Common myeloid progenitor, CD34-positive (primary cell): ENCODE measurements around the gene PARS2.

Source experiments
- CTCF ChIA-PET: fragments of 350-600 bp; sonication (Branson Sonifier 250); formaldehyde crosslinking; loops from one replicate; lab custom pipeline; 2021; ENCODE audit warnings: antibody characterized with exemption; lab: Charles Lee
- POLR2A ChIA-PET: fragments of 350-600 bp; sonication (Branson Sonifier 250); formaldehyde crosslinking; loops from one replicate; lab custom pipeline; 2021; ENCODE audit warnings: antibody characterized with exemption; lab: Charles Lee
- DNase-seq, 3 donors: peaks; one replicate each; pipeline versions ENCODE4 v3.0.0 to v3.0.0-alpha.2; 2013
- H3K27ac ChIP-seq, 2 experiments: 1 replicate in 1 of 2; 2 replicates in 1 of 2; pipeline ENCODE4 v1.7.0; 2013; ENCODE audit warnings: inconsistent platforms in 2 of 2, low read length in 2 of 2, mild to moderate bottlenecking in 2 of 2, low read depth in 1 of 2, moderate library complexity in 1 of 2; ENCODE audit not compliant: severe bottlenecking in 2 of 2, insufficient read depth in 1 of 2, poor library complexity in 1 of 2
- H3K27me3 ChIP-seq, 5 experiments: replicated peaks in 2 of 5; 1 replicate in 3 of 5; 2 replicates in 2 of 5; pipeline versions ENCODE4 v1.6.1 to v1.7.0; 2013; ENCODE audit warnings: low read length in 4 of 5, mild to moderate bottlenecking in 2 of 5, moderate library complexity in 2 of 5, inconsistent platforms in 1 of 5; ENCODE audit not compliant: insufficient read depth in 5 of 5, control insufficient read depth in 4 of 5
- H3K36me3 ChIP-seq, 4 experiments: 1 replicate in 2 of 4; 2 replicates in 2 of 4; pipeline versions ENCODE4 v1.6.1 to v1.7.0; 2013; ENCODE audit warnings: low read length in 3 of 4, control low read depth in 1 of 4, mild to moderate bottlenecking in 1 of 4; ENCODE audit not compliant: control insufficient read depth in 4 of 4, insufficient read depth in 4 of 4
- H3K4me1 ChIP-seq, 4 experiments: 1 replicate in 3 of 4; 2 replicates in 1 of 4; pipeline versions ENCODE4 v1.6.1 to v1.7.1; 2013; ENCODE audit warnings: low read length in 3 of 4, mild to moderate bottlenecking in 3 of 4, control low read depth in 1 of 4, inconsistent platforms in 1 of 4, moderate library complexity in 1 of 4; ENCODE audit not compliant: control insufficient read depth in 4 of 4, insufficient read depth in 4 of 4; ENCODE audit errors: control extremely low read depth in 1 of 4
- H3K4me3 ChIP-seq, 7 experiments: 1 replicate in 4 of 7; 2 replicates in 3 of 7; pipeline versions ENCODE4 v1.5.1 to v1.7.0; 2013; ENCODE audit warnings: mild to moderate bottlenecking in 7 of 7, low read length in 6 of 7, moderate library complexity in 6 of 7, inconsistent platforms in 2 of 7, low read depth in 2 of 7, control low read depth in 1 of 7; ENCODE audit not compliant: insufficient read depth in 4 of 7, control insufficient read depth in 1 of 7; ENCODE audit errors: extremely low read depth in 1 of 7
- H3K9me3 ChIP-seq, 5 experiments: 1 replicate in 4 of 5; 2 replicates in 1 of 5; pipeline versions ENCODE4 v1.6.1 to v1.7.1; 2013; ENCODE audit warnings: low read length in 4 of 5, mild to moderate bottlenecking in 2 of 5, inconsistent platforms in 1 of 5, low read depth in 1 of 5, moderate library complexity in 1 of 5; ENCODE audit not compliant: control insufficient read depth in 4 of 5, insufficient read depth in 2 of 5; ENCODE audit errors: control extremely low read depth in 1 of 5
- WGBS: methylation state at CpG from one replicate; pipeline ENCODE4 v1.1.5; 2013; ENCODE audit not compliant: insufficient coverage; 5-methylcytosine and 5-hydroxymethylcytosine counted together

PARS2 gene

GRCh38 chr1:54810153-54810942 is 46.0 kb upstream of the PARS2 start:
- Histone ChIP-seq H3K4me1 (peaks cover 0 to 5% (median 0%) of the 10 kb centered on the region in 4 experiments), H3K9me3 (no peaks in the 10 kb centered on the region), H3K27me3 (no peaks in the 10 kb centered on the region), H3K4me3 (no peak overlapping the region), H3K36me3 (no peaks in the 10 kb centered on the region), H3K27ac (no peak overlapping the region)
- 44% methylated on average over 12 of the region's 13 CpGs for WGBS
- POLR2A ChIA-PET: no interaction called here
- CTCF ChIA-PET: interaction anchor here (0.7 to 1.5 kb wide), 3 partner anchors 10 to 136 kb away, joined by 3 to 14 read pairs (median 4); partner anchors contain the start of gene TTC22
- peak; percentile 44 to 69 (median 54) for DNase-seq

GRCh38 chr1:54809496-54810074 is 45.3 kb upstream of the PARS2 start:
- Histone ChIP-seq H3K27me3 (no peaks in the 10 kb centered on the region), H3K36me3 (no peaks in the 10 kb centered on the region), H3K4me3 (no peak overlapping the region), H3K9me3 (no peaks in the 10 kb centered on the region), H3K4me1 (peaks cover 0 to 5% (median 0%) of the 10 kb centered on the region in 4 experiments), H3K27ac (no peak overlapping the region)
- ChIA-PET CTCF (interaction anchor here (0.7 to 1.5 kb wide), 3 partner anchors 9 to 135 kb away, joined by 3 to 14 read pairs (median 4); partner anchors contain the start of gene TTC22), POLR2A (no interaction called here)
- 38% methylated on average over 1 of the region's 3 CpGs for WGBS
- DNase-seq: no peak

DNA sequence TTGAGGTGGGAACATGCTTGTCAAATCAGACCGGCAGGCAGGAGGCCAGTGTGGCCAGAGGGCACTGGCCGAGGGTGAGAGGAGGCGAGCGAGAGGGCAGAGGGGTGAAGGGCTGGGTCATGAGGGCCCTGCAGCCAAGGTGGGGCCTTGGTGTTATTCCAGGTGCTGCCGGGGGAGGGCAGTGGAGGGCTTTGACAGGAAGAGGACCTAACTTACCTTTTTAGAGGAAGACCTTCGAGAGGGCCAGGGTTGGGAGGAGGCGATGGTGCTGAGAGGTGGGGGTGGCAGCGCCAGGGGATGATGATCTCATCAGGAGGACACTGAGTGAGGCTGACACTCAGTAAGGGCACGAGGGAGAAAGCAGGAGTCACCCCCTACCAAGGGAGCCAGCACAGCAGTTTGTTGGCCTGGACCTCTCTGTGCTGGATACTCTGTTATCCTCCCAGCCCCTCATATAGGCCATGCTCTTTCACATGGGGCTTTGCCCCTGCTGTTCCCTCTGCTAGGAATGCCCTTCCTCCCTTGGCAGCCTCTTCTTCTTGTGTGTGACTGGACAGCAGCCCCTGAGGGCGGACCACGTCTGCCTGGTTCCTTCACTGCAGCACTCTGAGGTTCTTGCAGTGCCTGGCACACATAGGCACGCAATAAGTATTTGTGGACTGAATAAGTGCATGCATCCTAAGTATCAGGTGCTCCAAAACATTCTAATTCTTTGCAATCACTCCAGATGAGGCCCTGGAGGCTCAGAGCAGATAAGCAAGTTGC is 44.3 kb upstream of the PARS2 start:
- Histone ChIP-seq H3K36me3 (no peaks in the 10 kb centered on the region), H3K4me1 (peaks cover 0 to 5% (median 0%) of the 10 kb centered on the region in 4 experiments), H3K4me3 (no peak overlapping the region), H3K9me3 (no peaks in the 10 kb centered on the region), H3K27me3 (no peaks in the 10 kb centered on the region), H3K27ac (no peak overlapping the region)
- WGBS: 94% methylated on average over 9 of the region's 12 CpGs
- ChIA-PET CTCF (interaction anchor here (0.8 to 1.5 kb wide), 2 partner anchors 8 to 38 kb away, joined by 3 to 14 read pairs; partner anchors contain the start of gene TTC22), POLR2A (no interaction called here)
- no peak for DNase-seq

- POLR2A ChIA-PET: no interaction called here
Measured at GRCh38 chr1:54807756-54808155, 43.4 kb upstream of the PARS2 start.

DNA sequence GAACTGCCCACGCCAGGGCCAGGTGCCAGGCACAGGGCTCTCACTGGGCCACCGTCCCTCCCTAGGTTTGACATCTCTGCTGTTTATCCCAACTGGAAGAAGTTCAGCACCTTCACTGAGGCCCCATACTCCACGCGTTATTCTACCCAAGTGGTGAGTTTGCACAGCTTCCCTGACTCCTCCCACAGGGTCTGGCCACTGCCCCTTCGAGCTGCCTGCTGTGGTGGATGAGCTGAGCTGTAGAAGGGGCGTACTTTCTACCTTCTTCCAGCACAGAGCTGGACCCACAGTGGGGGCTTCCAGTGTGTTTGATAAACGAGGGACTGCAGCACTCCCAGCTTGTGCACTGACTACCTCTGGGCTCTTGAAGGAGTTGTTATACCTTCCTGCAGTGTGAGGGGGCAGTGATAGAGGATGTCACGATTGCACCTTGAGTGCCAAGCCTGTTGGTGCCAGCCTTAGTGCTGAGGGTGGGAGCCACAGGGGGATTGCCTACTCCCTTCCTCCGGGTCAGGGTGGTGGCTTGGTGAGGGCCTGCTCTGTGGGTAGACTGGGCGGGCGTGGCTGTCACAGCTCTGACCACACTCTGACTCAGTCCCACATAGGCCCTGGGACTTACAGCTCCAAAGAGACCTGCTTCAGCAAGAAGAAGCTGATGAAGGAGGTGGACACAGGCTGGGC is 42.7 kb upstream of the PARS2 start:
- 97% methylated on average over 10 of the region's 11 CpGs for WGBS
- H3K4me1 ChIP-seq: peaks cover 0 to 5% (median 0%) of the 10 kb centered on the region in 4 experiments
- no peaks in the 10 kb centered on the region for H3K36me3 ChIP-seq
- ChIA-PET POLR2A (interaction anchor here (0.5 kb wide), 1 partner anchor 583 kb away, joined by 3 read pairs; no protein-coding TSS in a partner anchor), CTCF (interaction anchor here (1.2 to 1.6 kb wide), 2 partner anchors 84 to 132 kb away, joined by 3 to 5 read pairs; no protein-coding TSS in a partner anchor)
- H3K27ac ChIP-seq: no peak overlapping the region
- no peaks in the 10 kb centered on the region for H3K9me3 ChIP-seq
- H3K27me3 ChIP-seq: no peaks in the 10 kb centered on the region
- H3K4me3 ChIP-seq: no peak overlapping the region
- peak in 2 of 3 donors; percentile 17 to 33 for DNase-seq

More at GRCh38 chr1:54807756-54808155, 43.4 kb upstream of the PARS2 start:
- peaks cover 0 to 5% (median 0%) of the 10 kb centered on the region in 4 experiments for H3K4me1 ChIP-seq
- WGBS: 89% methylated on average over 7 of the region's 7 CpGs
- no peaks in the 10 kb centered on the region for H3K27me3 ChIP-seq
- no peak overlapping the region for H3K4me3 ChIP-seq
- H3K9me3 ChIP-seq: no peaks in the 10 kb centered on the region
- CTCF ChIA-PET: no interaction called here
- no peaks in the 10 kb centered on the region for H3K36me3 ChIP-seq
- H3K27ac ChIP-seq: no peak overlapping the region
- no peak for DNase-seq

- CTCF ChIA-PET: interaction anchor here (0.7 to 1.6 kb wide), 3 partner anchors 82 to 334 kb away, joined by 3 to 5 read pairs (median 3); no protein-coding TSS in a partner anchor
- 92% methylated on average over 28 of the region's 35 CpGs for WGBS
- POLR2A ChIA-PET: no interaction called here
- Histone ChIP-seq H3K27ac (no peak overlapping the region), H3K36me3 (no peaks in the 10 kb centered on the region), H3K9me3 (no peaks in the 10 kb centered on the region), H3K4me1 (peaks cover 3 to 15% (median 7%) of the 10 kb centered on the region in 4 experiments), H3K4me3 (no peak overlapping the region), H3K27me3 (peaks cover 0 to 3% (median 0%) of the 10 kb centered on the region in 5 experiments)
- no peak for DNase-seq
Measured at GRCh38 chr1:54805981-54806381, 41.7 kb upstream of the PARS2 start.
